Effector CD8-positive, alpha-beta T cell (primary cell): ENCODE measurements around the gene TMEM51.
A peak's percentile ranks its signal among the peaks of the same experiment; 100 is the strongest.
"Not testable (repeated sequence)": the region's sequence is repeated elsewhere in the genome, so short reads cannot be mapped to it uniquely, and the experiment has no call there.

Source experiments
- DNase-seq: peaks from one replicate; lab custom pipeline; 2025; lab: John Stamatoyannopoulos, UW

The TMEM51 gene

GRCh38 chr1:15125101-15125745 lies 28.3 kb upstream of the TMEM51 start:
- no peak for DNase-seq

- DNase-seq = no peak
Measured at GRCh38 chr1:15128077-15128476, 25.5 kb upstream of the TMEM51 start.

GRCh38 chr1:15128520-15129313 lies 24.8 kb upstream of the TMEM51 start:
- DNase-seq = peak; percentile 34

GRCh38 chr1:15129944-15130343 lies 23.6 kb upstream of the TMEM51 start:
- DNase-seq = no peak

- no peak for DNase-seq
Measured at GRCh38 chr1:15130607-15131006, 22.9 kb upstream of the TMEM51 start.

GRCh38 chr1:15132965-15133364 lies 20.6 kb upstream of the TMEM51 start:
- no peak for DNase-seq

- no peak for DNase-seq
Measured at GRCh38 chr1:15134285-15134684, 19.3 kb upstream of the TMEM51 start.

- DNase-seq = not testable (repeated sequence)
Measured at GRCh38 chr1:15135604-15136003, 17.9 kb upstream of the TMEM51 start.

- no peak for DNase-seq
Measured at GRCh38 chr1:15137809-15138208, 15.7 kb upstream of the TMEM51 start.

GRCh38 chr1:15139654-15140350 lies 13.7 kb upstream of the TMEM51 start:
- no peak for DNase-seq

GRCh38 chr1:15141935-15142539 lies 11.5 kb upstream of the TMEM51 start:
- DNase-seq = no peak

GRCh38 chr1:15145327-15145726 lies 8.2 kb upstream of the TMEM51 start:
- DNase-seq = no peak

GRCh38 chr1:15146142-15146680 lies 7.3 kb upstream of the TMEM51 start:
- no peak for DNase-seq

- no peak for DNase-seq
Measured at GRCh38 chr1:15146971-15147376, 6.6 kb upstream of the TMEM51 start.

GRCh38 chr1:15148004-15148403 lies 5.5 kb upstream of the TMEM51 start:
- DNase-seq = no peak

- no peak for DNase-seq
Measured at GRCh38 chr1:15148475-15148874, 5.1 kb upstream of the TMEM51 start.

- no peak for DNase-seq
Measured at GRCh38 chr1:15148941-15149340, 4.6 kb upstream of the TMEM51 start.

- no peak for DNase-seq
Measured at GRCh38 chr1:15150376-15150775, 3.2 kb upstream of the TMEM51 start.

GRCh38 chr1:15151377-15151806 lies 2.2 kb upstream of the TMEM51 start:
- no peak for DNase-seq

- DNase-seq = no peak
Measured at GRCh38 chr1:15151871-15152270, 1.7 kb upstream of the TMEM51 start.

- DNase-seq = no peak
Measured at GRCh38 chr1:15152318-15153183, 996 bp upstream of the TMEM51 start.
